NCI-H446 (cell line): ENCODE measurements around the gene COMMD4.
A peak's percentile ranks its signal among the peaks of the same experiment; 100 is the strongest.
"Not testable (repeated sequence)": the region's sequence is repeated elsewhere in the genome, so short reads cannot be mapped to it uniquely, and the experiment has no call there.

Source experiments
- DNase-seq, 2 experiments: peaks; one replicate each; lab custom pipeline; 2025; lab: John Stamatoyannopoulos, UW

Gene COMMD4

DNA sequence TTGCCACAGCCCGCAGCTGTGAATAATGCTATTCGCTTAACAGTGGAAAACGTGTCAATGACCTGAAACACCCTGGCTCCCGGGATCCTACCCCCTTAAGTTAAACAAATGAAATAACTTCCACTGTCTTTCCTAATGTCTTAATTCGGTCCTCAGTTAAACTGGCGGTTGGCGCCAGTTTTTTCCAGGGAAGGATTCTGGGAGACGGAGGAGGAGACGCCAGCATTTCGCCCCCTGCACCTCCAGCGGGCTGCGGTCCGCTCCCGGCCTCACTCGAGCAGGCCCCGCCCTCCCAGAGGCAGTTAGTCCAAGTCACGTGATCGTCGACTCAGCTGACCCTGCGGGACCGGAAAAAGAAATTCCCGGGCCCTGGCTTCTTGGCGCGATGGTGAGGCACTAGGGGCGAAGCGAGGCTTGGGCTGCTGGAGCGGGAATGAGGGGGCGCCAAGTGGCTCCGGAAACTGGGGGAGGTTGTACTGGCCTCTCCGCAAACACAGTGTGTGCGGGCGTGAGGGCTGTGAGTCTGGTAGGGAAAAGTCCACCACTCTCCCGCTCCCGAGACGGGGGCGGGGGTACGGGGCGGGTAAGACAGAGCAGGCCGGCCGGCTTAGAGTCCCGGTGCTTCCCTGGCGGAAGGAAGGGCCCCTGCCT, at the start of gene COMMD4:
TSS of gene COMMD4 (plus strand) at position 359 of the 651 bp plus-strand sequence. CDS start at position 386, 27 bp downstream.
- DNase-seq: peak; percentile 86 to 96

DNA sequence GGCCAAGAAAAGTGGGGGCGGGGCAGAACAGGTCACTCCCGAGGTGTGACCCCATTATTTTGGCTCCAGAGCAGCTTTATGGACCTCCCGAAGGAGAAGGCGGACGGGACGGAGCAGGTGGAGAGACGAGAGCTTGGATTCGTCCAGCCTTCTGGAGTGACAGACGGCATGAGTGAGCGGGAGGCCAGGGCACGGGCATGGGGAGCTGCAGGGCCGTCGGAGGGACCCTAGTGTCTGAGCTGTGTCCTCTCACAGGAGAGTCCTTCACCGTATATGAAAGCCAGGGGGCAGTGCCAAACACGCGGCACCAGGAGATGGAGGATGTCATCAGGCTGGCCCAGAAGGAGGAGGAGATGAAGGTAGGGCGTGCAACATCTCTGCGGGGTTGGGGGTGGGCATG, 42.2 kb upstream of the COMMD4 start:
- DNase-seq: not testable (repeated sequence)

GRCh38 chr15:75298541-75299310, 37.1 kb upstream of the COMMD4 start:
- DNase-seq: not testable (repeated sequence)

DNA sequence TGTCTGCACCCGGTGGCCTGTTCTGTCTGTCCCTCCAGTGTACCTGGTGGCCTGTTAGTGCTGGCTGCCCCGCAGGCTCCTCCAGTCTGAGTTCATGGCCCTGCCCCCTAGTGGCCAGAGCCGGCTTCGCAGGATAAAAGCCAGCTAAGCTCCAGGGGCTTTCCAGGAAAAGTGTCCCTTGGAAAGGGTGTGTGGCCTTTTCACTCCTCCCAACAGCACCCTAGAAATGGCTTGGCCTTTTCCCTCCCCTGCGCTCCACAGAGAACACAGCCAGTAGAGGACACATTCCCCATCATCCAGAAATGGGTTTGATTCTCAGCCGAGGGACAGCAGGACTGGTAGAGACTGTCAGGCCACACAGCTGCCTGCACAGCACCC, 36.6 kb upstream of the COMMD4 start:
- DNase-seq: not testable (repeated sequence)

- DNase-seq: not testable (repeated sequence)
Measured at GRCh38 chr15:75300026-75300425, 35.8 kb upstream of the COMMD4 start.

GRCh38 chr15:75302318-75302717, 33.5 kb upstream of the COMMD4 start:
- DNase-seq: no peak

GRCh38 chr15:75302753-75303152, 33.1 kb upstream of the COMMD4 start:
- DNase-seq: not testable (repeated sequence)

DNA sequence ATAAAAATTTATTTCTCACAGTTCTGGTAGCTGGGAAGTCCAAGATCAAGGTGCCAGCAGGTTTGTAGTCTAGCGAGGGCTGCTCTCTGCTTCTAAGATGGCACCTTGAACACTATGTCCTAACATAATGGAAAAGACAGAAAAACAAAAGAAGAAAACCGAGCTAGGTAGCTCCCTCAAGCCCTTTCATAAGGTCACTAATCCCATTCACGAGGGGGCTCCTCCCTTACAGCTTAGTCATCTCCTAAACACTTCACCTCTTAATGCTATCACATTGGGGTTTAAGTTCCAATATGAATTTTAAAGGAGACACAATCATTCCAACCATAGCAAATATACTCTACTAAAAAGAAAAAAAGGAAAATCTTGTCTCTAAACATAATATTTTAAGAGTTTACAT, 29.7 kb upstream of the COMMD4 start:
- no peak for DNase-seq

GRCh38 chr15:75307778-75308390, 28.0 kb upstream of the COMMD4 start:
- DNase-seq: peak in 1 of 2 experiments; percentile 33

DNA sequence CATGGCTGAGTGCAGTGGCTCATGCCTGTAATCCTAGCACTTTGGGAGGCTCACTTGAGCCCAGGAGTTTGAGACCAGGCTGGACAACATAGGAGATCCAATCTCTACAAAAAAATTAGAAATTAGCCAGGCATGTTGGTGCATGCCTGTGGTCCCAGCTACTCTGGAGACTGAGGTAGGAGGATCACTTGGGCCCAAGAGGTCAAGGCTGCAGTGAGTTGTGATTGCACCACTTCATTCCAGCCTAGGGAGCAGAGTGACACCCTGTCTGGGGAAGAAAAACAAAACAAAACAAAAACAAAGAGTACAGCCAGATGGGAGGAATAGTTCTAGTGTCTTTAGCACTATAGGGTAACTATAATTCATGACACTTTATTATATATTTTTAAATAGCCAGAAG, 26.2 kb upstream of the COMMD4 start:
- DNase-seq: no peak

DNA sequence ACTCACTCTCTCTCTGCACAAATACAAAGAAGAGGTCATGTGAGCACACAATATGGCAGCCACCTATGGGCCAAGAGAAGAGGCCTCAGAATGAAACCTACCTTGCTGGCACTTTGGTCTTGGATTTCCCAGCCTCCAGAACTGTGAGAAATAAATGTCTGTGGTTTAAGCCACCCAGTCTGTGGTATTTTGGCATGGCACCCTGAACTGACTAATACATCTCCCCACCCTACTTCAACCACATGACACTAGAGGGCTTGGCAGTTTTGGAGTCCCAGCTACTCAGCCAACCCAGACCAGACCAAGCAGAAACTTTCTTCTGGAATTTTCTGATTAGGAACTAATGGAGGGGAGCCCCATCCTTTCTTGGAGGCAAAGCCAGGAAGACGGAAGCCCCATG, 23.3 kb upstream of the COMMD4 start:
- not testable (repeated sequence) for DNase-seq

GRCh38 chr15:75313116-75313845, 22.6 kb upstream of the COMMD4 start:
- no peak for DNase-seq

- no peak for DNase-seq
Measured at GRCh38 chr15:75314552-75315290, 21.1 kb upstream of the COMMD4 start.

DNA sequence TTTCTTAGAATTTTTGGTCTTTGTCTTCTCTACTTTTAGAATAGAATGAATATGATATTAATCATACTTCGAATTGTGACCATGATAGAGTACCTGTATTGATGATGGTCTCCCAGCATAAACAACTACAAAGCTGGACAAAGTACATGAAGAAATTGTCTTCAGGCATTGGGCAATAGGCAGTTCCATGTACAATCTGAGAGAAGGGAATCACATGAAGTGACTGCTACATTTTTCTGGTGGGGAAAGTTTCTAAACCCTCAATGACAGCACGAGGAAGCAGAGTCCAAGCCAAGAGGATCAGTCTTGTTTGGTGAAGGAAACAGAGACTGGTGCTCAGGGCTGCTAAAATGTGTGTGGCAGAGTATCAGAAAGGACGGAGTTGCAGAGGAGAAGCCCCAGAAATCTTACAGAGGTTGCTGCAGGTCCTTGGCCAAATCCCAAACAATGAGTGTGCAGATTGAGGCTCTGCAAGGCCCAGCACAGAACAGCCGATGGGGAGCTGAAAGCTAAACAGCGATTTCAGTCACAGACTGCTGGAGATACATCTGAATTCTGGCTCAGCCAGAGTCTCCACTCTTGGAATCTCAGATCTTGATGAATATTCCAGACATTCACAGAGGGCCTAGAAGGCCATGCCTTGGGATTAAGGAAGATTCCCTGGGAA, 16.5 kb upstream of the COMMD4 start:
- not testable (repeated sequence) for DNase-seq

GRCh38 chr15:75321711-75322110, 14.2 kb upstream of the COMMD4 start:
- DNase-seq: no peak

DNA sequence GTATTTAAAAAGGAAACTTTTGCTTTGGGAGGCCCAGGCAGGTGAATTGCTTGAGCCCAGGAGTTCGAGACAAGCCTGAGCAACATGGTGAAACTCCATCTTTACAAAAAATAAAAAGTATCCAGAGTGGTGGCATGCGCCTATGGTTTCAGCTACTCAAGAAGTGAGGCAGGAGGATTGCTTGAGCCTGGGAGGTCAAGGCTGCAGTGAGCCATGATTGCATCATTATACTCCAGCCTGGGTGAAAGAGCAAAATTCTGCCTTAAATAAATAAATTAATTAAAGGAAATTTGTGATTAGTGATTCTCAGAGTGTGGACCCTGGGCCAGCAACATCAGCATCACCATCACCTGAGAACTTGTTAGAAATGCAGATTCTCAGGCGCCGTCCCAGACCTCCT, 9.9 kb upstream of the COMMD4 start:
- no peak for DNase-seq

- no peak for DNase-seq
Measured at GRCh38 chr15:75327005-75327404, 8.9 kb upstream of the COMMD4 start.

GRCh38 chr15:75327491-75327890, 8.4 kb upstream of the COMMD4 start:
- no peak for DNase-seq

DNA sequence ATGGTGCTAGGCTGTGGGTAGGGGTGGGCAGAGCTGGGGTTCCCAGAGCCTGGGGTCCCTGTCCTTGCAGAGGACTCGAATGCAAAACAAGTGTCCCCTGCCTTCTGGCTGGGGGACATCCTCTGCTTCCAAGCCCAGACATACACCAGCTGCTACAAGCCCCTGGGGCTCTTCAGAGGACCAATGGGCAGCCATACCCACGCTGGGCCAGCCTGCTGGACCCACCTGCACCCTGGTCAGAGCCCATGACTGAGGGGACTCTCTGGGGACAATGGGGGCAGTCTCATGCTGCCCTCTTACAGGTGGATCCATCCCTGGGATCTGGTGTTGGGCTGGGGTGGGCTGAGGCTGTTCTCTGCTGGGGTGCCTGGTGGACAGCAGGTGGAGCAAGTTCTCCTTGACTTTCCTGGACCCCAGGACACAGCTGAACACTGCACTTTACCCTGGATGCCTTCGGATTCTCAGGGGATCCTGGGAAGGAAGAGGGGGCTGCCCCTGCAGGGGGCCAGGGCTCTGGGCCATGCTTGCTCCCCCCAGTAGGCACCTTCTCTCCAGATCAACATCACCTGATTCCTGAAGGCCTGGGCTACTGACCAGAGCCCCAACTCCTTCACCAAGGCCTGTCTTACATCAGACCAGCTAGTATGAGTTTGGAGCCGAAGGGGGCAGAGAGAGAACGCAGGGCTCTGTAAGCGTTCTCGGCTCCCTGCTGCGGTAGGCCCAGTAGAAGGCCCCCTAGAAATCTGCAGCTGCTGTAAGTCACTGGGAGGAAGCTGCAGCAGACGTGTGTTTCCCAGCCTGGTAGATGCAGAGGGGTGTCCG, 7.2 kb upstream of the COMMD4 start:
- DNase-seq: no peak

DNA sequence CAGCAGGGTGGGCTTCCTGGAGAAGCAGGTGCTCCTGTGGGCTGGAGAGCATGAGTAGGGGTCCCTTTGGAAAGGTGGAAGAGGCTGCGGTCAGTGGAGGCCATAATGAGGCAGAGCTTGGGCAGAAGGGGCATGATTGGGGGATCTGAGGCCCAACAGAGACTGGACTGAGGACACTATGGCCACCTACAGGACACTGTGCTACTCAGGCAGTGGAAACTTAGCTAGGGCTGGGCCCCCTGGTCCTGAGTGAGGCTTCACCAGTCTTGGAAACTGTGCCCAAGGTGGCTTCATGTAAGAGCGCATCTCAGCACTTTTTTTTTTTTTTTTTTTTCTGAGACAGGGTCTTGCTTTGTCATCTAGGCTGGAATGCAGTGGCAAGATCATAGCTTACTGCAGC, 6.3 kb upstream of the COMMD4 start:
- no peak for DNase-seq
